BLaER1 treated with 17β-estradiol and CSF1 and Interleukin-3, amounts not matched to agents 10 nM and 100 nM (cell line): ENCODE results near the gene DSPP.
"Not testable (repeated sequence)": the region's sequence is repeated elsewhere in the genome, so short reads cannot be mapped to it uniquely, and the experiment has no call there.

ENCODE experiments used
- H3K27ac ChIP-seq, 11 experiments: shearing (Covaris generic); formaldehyde crosslinking; 2 replicates each; pipeline ENCODE4 v1.8.1; 2022
- H3K27me3 ChIP-seq, 11 experiments: shearing (Covaris generic); formaldehyde crosslinking; 2 replicates each; pipeline ENCODE4 v1.8.1; 2022
- H3K36me3 ChIP-seq, 11 experiments: shearing (Covaris generic); formaldehyde crosslinking; 2 replicates each; pipeline ENCODE4 v1.8.1; 2022
- H3K4me1 ChIP-seq, 10 experiments: shearing (Covaris generic); formaldehyde crosslinking; 2 replicates each; pipeline ENCODE4 v1.8.1; 2022
- H3K4me2 ChIP-seq, 11 experiments: shearing (Covaris generic); formaldehyde crosslinking; 2 replicates each; pipeline ENCODE4 v1.8.1; 2022
- H3K4me3 ChIP-seq, 10 experiments: shearing (Covaris generic); formaldehyde crosslinking; 2 replicates each; pipeline ENCODE4 v1.8.1; 2022
- H3K9ac ChIP-seq, 11 experiments: shearing (Covaris generic); formaldehyde crosslinking; 2 replicates each; pipeline ENCODE4 v1.8.1; 2022
- H3K9me3 ChIP-seq, 11 experiments: shearing (Covaris generic); formaldehyde crosslinking; replicated peaks in 1 of 11; 2 replicates each; pipeline ENCODE4 v1.8.1; 2022
- H4K20me1 ChIP-seq, 11 experiments: shearing (Covaris generic); formaldehyde crosslinking; 2 replicates each; pipeline ENCODE4 v1.8.1; 2022
- Cebpa-rat ChIP-seq, 11 experiments: shearing (Covaris generic); IDR thresholded peaks; 2 replicates each; pipeline ENCODE4 v1.8.1; 2022

DSPP gene

GRCh38 chr4:87608229-87608628 lies at the start of gene DSPP:
TSS of gene DSPP (plus strand) at chr4:87608529. CDS start at chr4:87610909, 2,380 bp downstream.
- no peaks in the 10 kb centered on the region for H3K27me3 ChIP-seq
- H3K27ac ChIP-seq: no peak within 1 kb of the TSS
- H3K36me3 ChIP-seq: no peaks in the 10 kb centered on the region
- H3K4me3 ChIP-seq: no peak within 1 kb of the TSS
- TF ChIP-seq Cebpa-rat (IDR thresholded peaks at IDR 0.05): no peak
- H3K9me3 ChIP-seq: no peaks in the 10 kb centered on the region
- no peak within 1 kb of the TSS for H3K9ac ChIP-seq
- H3K4me2 ChIP-seq: no peak within 1 kb of the TSS
- no peaks in the 10 kb centered on the region for H4K20me1 ChIP-seq
- no peaks in the 10 kb centered on the region for H3K4me1 ChIP-seq

DNA sequence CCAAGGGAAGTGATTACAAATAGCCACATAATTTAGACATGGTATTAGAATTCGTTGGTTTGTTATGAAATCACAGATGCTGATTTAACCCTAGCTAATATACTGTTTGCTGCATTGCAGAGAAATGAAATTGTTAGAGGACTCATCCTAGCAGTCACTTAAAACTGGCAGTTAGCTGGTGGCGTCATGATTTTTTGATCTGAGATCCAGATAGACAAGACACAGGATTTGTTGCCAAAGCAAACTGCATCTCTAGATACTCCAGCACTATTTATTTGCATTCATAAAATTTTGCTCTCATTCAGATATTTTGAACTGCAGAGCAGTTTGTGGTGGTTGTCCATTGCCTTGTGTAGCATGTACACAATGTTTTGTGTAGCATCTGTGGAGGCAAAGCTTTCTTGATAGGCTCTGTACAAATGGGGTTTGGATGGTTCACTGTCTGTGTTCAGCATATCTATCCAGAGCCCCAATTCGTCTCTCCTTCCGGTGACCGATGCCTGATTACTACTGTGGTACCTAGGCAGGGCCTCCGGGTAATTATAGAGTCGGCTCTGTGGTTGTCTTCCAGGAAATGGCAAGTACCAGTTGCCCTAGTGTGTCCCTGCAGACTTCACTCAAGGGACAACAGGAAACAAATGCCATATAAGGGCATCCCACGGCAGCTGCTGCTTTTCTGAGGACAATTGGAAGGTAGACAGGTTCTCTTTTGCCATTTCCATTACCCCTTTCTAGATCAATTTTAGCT lies 49.1 kb upstream of the DSPP start:
- Histone ChIP-seq H3K27ac (peak overlapping the region in 7 of 11 experiments; percentile 10 to 53 (median 26); a peak in 9 of 22 replicates), H3K4me1 (peaks cover 25 to 51% (median 40%) of the 10 kb centered on the region in 10 experiments), H3K9me3 (peaks cover 0 to 9% (median 6%) of the 10 kb centered on the region in 11 experiments; a peak in 8 of 22 replicates), H3K4me2 (peak overlapping the region; percentile 47 to 83 (median 70)), H3K9ac (no peak overlapping the region; a peak in 1 of 22 replicates), H3K36me3 (no peaks in the 10 kb centered on the region), H3K4me3 (peak overlapping the region in 3 of 10 experiments; percentile 3 to 10 (median 8); a peak in 3 of 20 replicates), H3K27me3 (no peaks in the 10 kb centered on the region), H4K20me1 (no peaks in the 10 kb centered on the region)
- TF ChIP-seq Cebpa-rat (IDR thresholded peaks at IDR 0.05): no peak

DNA sequence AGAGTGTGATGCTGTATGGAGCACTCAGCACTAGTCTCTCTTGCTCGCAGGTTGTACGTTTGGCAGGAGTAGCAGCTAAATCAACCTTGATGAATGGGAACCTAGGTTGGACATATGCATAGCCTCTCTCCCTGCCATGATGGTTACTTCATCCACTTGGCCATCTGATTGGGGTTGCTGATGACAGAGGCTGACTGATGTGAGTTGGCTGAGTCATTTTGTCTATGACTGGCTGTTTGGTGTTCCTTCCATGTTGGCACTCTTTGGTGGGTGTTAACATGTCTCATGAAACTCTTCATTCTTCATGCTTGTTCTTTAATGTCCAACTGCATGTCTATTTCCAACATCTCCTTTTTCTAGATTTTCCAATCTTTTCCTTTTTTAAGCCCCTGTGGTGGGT lies 47.5 kb upstream of the DSPP start:
- Histone ChIP-seq H3K4me1 (peaks cover 18 to 50% (median 38%) of the 10 kb centered on the region in 10 experiments), H3K27me3 (no peaks in the 10 kb centered on the region), H3K4me3 (no peak overlapping the region), H3K27ac (no peak overlapping the region), H3K4me2 (peak overlapping the region in 5 of 11 experiments; percentile 47 to 83 (median 66); a peak in 6 of 22 replicates), H3K9ac (no peak overlapping the region), H3K9me3 (peaks cover 0 to 9% (median 6%) of the 10 kb centered on the region in 11 experiments; a peak in 8 of 22 replicates), H3K36me3 (no peaks in the 10 kb centered on the region), H4K20me1 (no peaks in the 10 kb centered on the region)
- no peak for TF ChIP-seq Cebpa-rat (IDR thresholded peaks at IDR 0.05)

DNA sequence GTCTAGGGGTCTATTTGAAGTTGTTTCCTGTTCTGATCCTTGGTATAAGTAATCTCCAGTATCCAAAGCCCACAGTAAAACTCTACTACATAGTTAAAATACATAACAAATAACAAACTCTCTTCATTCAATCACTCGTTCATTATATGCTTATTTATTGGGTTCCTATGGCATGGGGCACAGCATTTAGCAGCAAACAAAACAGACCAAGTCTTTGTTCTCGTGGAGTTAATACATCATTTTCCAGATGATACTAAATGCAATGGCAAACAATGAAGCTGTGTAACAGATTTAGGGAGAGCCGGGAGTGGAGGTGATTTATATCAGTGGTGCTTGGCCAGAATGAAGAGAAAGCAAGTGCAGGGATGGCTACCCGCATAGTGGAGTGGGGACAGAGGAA lies 42.6 kb upstream of the DSPP start:
- peaks cover 0 to 8% (median 4%) of the 10 kb centered on the region in 11 experiments; a peak in 8 of 22 replicates for H3K9me3 ChIP-seq
- H3K27me3 ChIP-seq: no peaks in the 10 kb centered on the region
- no peak overlapping the region for H3K4me3 ChIP-seq
- H3K4me1 ChIP-seq: peaks cover 0 to 4% (median 0%) of the 10 kb centered on the region in 10 experiments; a peak in 4 of 20 replicates
- no peaks in the 10 kb centered on the region for H4K20me1 ChIP-seq
- no peak overlapping the region for H3K9ac ChIP-seq
- TF ChIP-seq Cebpa-rat (IDR thresholded peaks at IDR 0.05): no peak
- H3K36me3 ChIP-seq: no peaks in the 10 kb centered on the region
- H3K27ac ChIP-seq: no peak overlapping the region
- no peak overlapping the region for H3K4me2 ChIP-seq

DNA sequence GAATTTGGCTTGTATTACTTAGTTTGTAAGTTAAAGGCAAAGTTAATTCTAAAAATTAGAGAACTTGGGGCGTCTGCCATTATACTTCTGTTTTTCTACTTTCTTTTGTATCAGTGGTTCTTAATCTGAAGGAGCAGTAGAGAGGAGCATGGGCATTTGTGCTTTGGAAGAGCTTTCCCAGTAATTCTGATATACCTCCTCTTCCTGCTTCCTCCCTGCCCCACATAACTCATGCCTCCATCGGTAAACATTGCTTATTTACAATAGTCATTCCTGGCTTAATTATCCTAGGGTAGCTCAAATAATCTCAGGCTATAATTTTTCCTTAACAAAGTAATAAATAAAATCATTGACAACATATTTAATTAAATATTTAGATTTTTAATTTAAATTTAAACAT lies 42.1 kb upstream of the DSPP start:
- H3K27ac ChIP-seq: no peak overlapping the region
- H3K4me1 ChIP-seq: 0 out of 20 replicates have a peak, but pooled peaks cover 0 to 4% (median 0%) of the 10 kb centered on the region in 10 experiments
- H3K4me3 ChIP-seq: no peak overlapping the region
- H4K20me1 ChIP-seq: no peaks in the 10 kb centered on the region
- no peaks in the 10 kb centered on the region for H3K27me3 ChIP-seq
- no peak overlapping the region for H3K4me2 ChIP-seq
- H3K9ac ChIP-seq: no peak overlapping the region
- TF ChIP-seq Cebpa-rat (IDR thresholded peaks at IDR 0.05): no peak
- H3K36me3 ChIP-seq: no peaks in the 10 kb centered on the region
- peaks cover 0 to 6% (median 0%) of the 10 kb centered on the region in 11 experiments; a peak in 6 of 22 replicates for H3K9me3 ChIP-seq

- Histone ChIP-seq H3K4me3 (no peak overlapping the region), H3K9me3 (peaks cover 0 to 2% (median 0%) of the 10 kb centered on the region in 11 experiments; a peak in 1 of 22 replicates), H4K20me1 (no peaks in the 10 kb centered on the region), H3K27ac (no peak overlapping the region), H3K4me2 (no peak overlapping the region), H3K36me3 (no peaks in the 10 kb centered on the region), H3K4me1 (0 out of 20 replicates have a peak, but pooled peaks cover 0 to 4% (median 0%) of the 10 kb centered on the region in 10 experiments), H3K9ac (no peak overlapping the region), H3K27me3 (no peaks in the 10 kb centered on the region)
- no peak for TF ChIP-seq Cebpa-rat (IDR thresholded peaks at IDR 0.05)
These were observed 41.1 kb upstream of the DSPP start for GRCh38 chr4:87567191-87567590.

- Histone ChIP-seq H3K36me3 (no peaks in the 10 kb centered on the region), H3K4me3 (no peak overlapping the region)
- TF ChIP-seq Cebpa-rat (IDR thresholded peaks at IDR 0.05): no peak
These were observed 38.0 kb upstream of the DSPP start for GRCh38 chr4:87570290-87570805.

DNA sequence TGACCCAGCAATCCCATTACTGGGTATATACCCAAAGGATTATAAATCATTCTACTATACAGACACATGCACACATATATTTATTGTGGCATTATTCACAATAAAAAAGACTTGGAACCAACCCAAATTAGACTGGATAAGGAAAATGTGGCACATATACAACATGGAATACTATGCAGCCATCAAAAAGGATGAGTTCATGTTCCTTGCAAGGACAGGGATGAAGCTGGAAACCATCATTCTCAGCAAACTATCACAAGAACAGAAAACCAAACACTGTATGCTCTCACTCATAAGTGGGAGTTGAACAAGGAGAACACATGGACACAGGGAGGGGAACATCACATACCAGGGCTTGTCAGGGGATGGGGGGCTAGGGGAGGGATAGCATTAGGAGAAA lies 34.0 kb upstream of the DSPP start:
- H3K9me3 ChIP-seq: peaks cover 0 to 10% (median 0%) of the 10 kb centered on the region in 11 experiments; a peak in 1 of 22 replicates
- not testable (repeated sequence) for H4K20me1 ChIP-seq, H3K36me3 ChIP-seq, H3K27me3 ChIP-seq, H3K4me2 ChIP-seq, H3K9ac ChIP-seq, H3K27ac ChIP-seq, H3K4me1 ChIP-seq, H3K4me3 ChIP-seq

More at GRCh38 chr4:87570290-87570805, 38.0 kb upstream of the DSPP start:
- no peaks in the 10 kb centered on the region for H3K9me3 ChIP-seq
- no peak overlapping the region for H3K9ac ChIP-seq
- no peak overlapping the region for H3K4me2 ChIP-seq
- H3K27me3 ChIP-seq: no peaks in the 10 kb centered on the region
- no peaks in the 10 kb centered on the region for H4K20me1 ChIP-seq
- H3K27ac ChIP-seq: no peak overlapping the region
- 0 out of 20 replicates have a peak, but pooled peaks cover 0 to 4% (median 0%) of the 10 kb centered on the region in 10 experiments for H3K4me1 ChIP-seq

DNA sequence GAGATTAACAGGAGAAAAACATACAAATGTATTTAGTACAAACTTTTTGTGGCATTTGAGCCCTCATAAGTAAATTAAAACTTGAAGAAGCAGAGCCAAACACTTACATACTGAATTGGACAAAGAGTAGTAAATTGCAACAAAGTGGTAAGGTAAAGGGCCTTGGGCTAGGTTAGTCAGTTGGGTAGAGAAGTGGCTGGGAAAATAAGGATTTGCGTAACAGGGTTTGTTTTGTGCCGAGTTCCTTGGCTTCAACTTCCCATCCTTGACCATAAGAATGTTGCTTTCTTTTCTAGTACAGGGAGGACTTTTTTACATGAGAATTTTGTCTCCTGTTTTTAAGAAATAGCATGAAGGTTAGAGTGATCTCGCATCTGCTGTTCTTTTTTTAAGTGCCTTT lies 33.3 kb upstream of the DSPP start:
- H3K27me3 ChIP-seq: no peaks in the 10 kb centered on the region

More for the DNA sequence above, 33.3 kb upstream of the DSPP start:
- Histone ChIP-seq H3K9me3 (peaks cover 0 to 10% (median 0%) of the 10 kb centered on the region in 11 experiments; a peak in 1 of 22 replicates), H3K4me3 (no peak overlapping the region), H3K9ac (no peak overlapping the region), H3K4me2 (no peak overlapping the region), H3K4me1 (0 out of 20 replicates have a peak, but pooled peaks cover 0 to 4% (median 0%) of the 10 kb centered on the region in 10 experiments), H3K27ac (no peak overlapping the region), H3K36me3 (no peaks in the 10 kb centered on the region), H4K20me1 (no peaks in the 10 kb centered on the region)
- TF ChIP-seq Cebpa-rat (IDR thresholded peaks at IDR 0.05): no peak
